ENCODE data around the gene RNF220.

Gene RNF220

GRCh38 chr1:44406737-44407429, 1.8 kb downstream of the RNF220 start:
- FAIRE-seq (no peak), DNase-seq (ENCODE audit: insufficient read length, low spot score) (no peak)

GRCh38 chr1:44407430-44408211, 2.6 kb downstream of the RNF220 start:
- FAIRE-seq (no peak), DNase-seq (ENCODE audit: insufficient read length, low spot score) (no peak)

- FAIRE-seq (no peak), DNase-seq (ENCODE audit: insufficient read length, low spot score) (no peak)
These were observed 3.1 kb downstream of the RNF220 start for GRCh38 chr1:44408212-44408582.

- no peak for DNase-seq (ENCODE audit: insufficient read length, low spot score)
These were observed 3.9 kb downstream of the RNF220 start for GRCh38 chr1:44408632-44409602.

GRCh38 chr1:44409757-44410156, 4.7 kb downstream of the RNF220 start:
- FAIRE-seq (no peak), DNase-seq (ENCODE audit: insufficient read length, low spot score) (no peak)

More at GRCh38 chr1:44408632-44409602, 3.9 kb downstream of the RNF220 start:
- no peak for FAIRE-seq

- no peak for DNase-seq (ENCODE audit: insufficient read length, low spot score)
These were observed 6.8 kb downstream of the RNF220 start for GRCh38 chr1:44411861-44412260.

GRCh38 chr1:44412601-44413000, 7.5 kb downstream of the RNF220 start:
- no peak for FAIRE-seq
- DNase-seq (ENCODE audit: insufficient read length, low spot score) = no peak

More at GRCh38 chr1:44411861-44412260, 6.8 kb downstream of the RNF220 start:
- FAIRE-seq = no peak

- DNase-seq (ENCODE audit: insufficient read length, low spot score) (no peak), FAIRE-seq (no peak)
These were observed 8.7 kb downstream of the RNF220 start for GRCh38 chr1:44413740-44414139.

- FAIRE-seq = no peak
These were observed 10.0 kb downstream of the RNF220 start for GRCh38 chr1:44415013-44415412.

GRCh38 chr1:44416408-44416807, 11.4 kb downstream of the RNF220 start:
- FAIRE-seq (no peak), DNase-seq (ENCODE audit: insufficient read length, low spot score) (no peak)

More at GRCh38 chr1:44415013-44415412, 10.0 kb downstream of the RNF220 start:
- no peak for DNase-seq (ENCODE audit: insufficient read length, low spot score)

GRCh38 chr1:44417351-44418021, 12.4 kb downstream of the RNF220 start:
- DNase-seq (ENCODE audit: insufficient read length, low spot score) (no peak), FAIRE-seq (no peak)

GRCh38 chr1:44418022-44418673, 13.1 kb downstream of the RNF220 start:
- DNase-seq (ENCODE audit: insufficient read length, low spot score) (no peak), FAIRE-seq (no peak)

GRCh38 chr1:44419901-44420300, 14.8 kb downstream of the RNF220 start:
- DNase-seq (ENCODE audit: insufficient read length, low spot score) (no peak), FAIRE-seq (no peak)

GRCh38 chr1:44420535-44420934, 15.5 kb downstream of the RNF220 start:
- FAIRE-seq (no peak), DNase-seq (ENCODE audit: insufficient read length, low spot score) (no peak)

- FAIRE-seq = no peak
These were observed 16.4 kb downstream of the RNF220 start for GRCh38 chr1:44421446-44421884.

GRCh38 chr1:44422161-44422560, 17.1 kb downstream of the RNF220 start:
- FAIRE-seq = no peak
- DNase-seq (ENCODE audit: insufficient read length, low spot score) = no peak

More at GRCh38 chr1:44421446-44421884, 16.4 kb downstream of the RNF220 start:
- no peak for DNase-seq (ENCODE audit: insufficient read length, low spot score)

- FAIRE-seq (no peak), DNase-seq (ENCODE audit: insufficient read length, low spot score) (no peak)
These were observed 18.8 kb downstream of the RNF220 start for GRCh38 chr1:44423591-44424537.

- DNase-seq (ENCODE audit: insufficient read length, low spot score) (no peak), FAIRE-seq (no peak)
These were observed 19.7 kb downstream of the RNF220 start for GRCh38 chr1:44424747-44425146.
